DMS153 treated with DMSO at 0.1 percent for 48 hours (cell line): ENCODE data around the gene SMG1.
"Not testable (repeated sequence)": the region's sequence is repeated elsewhere in the genome, so short reads cannot be mapped to it uniquely, and the experiment has no call there.

Experiments used
- DNase-seq: peaks from one replicate; lab custom pipeline; 2025; ENCODE audit not compliant: unreplicated experiment; lab: John Stamatoyannopoulos, UW

Gene SMG1

GRCh38 chr16:18772171-18772570 lies 154.0 kb downstream of the SMG1 start:
- DNase-seq = not testable (repeated sequence)

DNA sequence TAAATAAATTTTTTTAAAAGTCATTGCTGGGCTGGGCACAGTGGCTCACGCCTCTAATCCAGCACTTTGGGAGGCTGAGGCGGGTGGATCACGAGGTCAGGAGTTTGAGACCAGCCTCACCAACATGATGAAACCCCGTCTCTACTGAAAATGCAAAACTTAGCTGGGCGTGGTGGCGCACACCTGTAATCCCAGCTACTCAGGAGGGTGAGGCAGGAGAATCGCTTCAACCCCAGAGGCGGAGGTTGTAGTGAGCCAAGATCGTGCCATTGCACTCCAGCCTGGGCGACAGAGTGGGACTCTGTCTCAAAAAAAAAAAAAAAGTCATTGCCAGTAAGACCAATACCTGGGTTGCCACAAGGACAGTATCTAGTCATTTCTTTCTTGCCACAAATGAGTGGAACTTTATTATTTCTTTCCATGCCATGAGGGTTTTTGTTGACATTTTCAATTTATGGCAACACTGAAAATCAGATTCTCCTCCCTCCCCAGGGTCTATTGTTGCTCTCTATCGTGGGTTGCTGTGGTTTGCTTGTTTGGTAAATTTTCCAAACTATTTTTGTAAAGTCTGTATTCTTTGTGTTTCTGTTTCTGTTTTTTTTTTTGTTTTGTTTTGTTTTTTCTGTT lies 155.8 kb downstream of the SMG1 start:
- DNase-seq = not testable (repeated sequence)

GRCh38 chr16:18767217-18767616 lies 159.0 kb downstream of the SMG1 start:
- DNase-seq = not testable (repeated sequence)

DNA sequence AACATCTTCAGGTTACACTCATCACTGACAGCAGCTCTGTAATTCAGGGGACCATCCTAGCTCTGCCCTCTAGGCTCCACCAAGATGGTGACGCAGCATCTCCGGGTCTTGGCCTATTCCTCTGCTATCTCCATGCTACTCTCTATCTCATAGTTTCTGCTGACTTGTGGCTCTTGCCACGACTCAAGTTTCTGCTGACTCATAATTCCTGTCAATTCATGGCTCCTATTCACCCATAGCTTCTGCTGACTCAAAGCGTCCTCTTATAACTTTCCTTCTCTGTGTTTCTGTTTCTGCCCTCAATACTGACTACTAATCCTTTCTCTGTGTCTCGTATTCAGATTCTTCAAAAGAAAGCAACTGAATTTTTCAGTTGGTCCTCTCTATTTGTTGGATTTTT lies 163.5 kb downstream of the SMG1 start:
- DNase-seq = not testable (repeated sequence)

GRCh38 chr16:18759598-18760520 lies 166.3 kb downstream of the SMG1 start:
- peak; percentile 19 for DNase-seq

GRCh38 chr16:18757960-18758660 lies 168.1 kb downstream of the SMG1 start:
- DNase-seq = not testable (repeated sequence)

DNA sequence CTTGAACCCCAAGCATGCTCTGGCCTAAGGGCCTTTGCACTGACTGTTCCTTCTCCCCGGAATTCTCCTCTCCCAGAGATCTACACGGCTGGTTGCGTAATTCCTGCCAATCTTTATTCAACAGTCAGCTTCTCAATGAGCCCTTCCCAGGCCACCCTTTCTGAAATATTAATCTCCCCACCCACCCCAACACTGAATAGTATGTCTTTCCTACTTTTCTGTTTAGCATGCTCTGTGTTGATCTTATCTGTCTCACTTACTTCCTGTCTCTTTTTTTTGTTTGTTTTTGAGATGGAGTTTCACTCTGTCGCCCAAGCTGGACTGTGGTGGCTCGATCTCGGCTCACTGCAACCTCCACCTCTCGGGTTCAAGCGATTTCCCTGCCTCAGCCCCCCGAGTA lies 169.6 kb downstream of the SMG1 start:
- DNase-seq = not testable (repeated sequence)
